AG04450 (cell line): ENCODE data around the gene PXDC1. TPM values are rescaled to one million over a fixed set of nuclear protein-coding genes. Genes with fewer than 3 reads are reported as not detected.

Source experiments
- CTCF ChIA-PET: fragments of 300-600, 350-600 bp; formaldehyde crosslinking; extraction: SDS; loops from one replicate; lab custom pipeline; 2022; ENCODE audit warnings: antibody characterized with exemption, inconsistent platforms; lab: Charles Lee
- POLR2A ChIA-PET: fragments of 350-600 bp; formaldehyde crosslinking; extraction: SDS; loops from one replicate; lab custom pipeline; 2021; ENCODE audit warnings: antibody characterized with exemption, inconsistent platforms; lab: Yijun Ruan, JAX
- DNase-seq: peaks from one replicate; pipeline ENCODE4 v3.0.0-alpha.2; 2011; ENCODE audit warnings: low read depth, low spot score
- H3K27ac ChIP-seq: one replicate; pipeline ENCODE4 v1.5.1; 2012; ENCODE audit warnings: low read depth, low read length, control low read depth
- H3K27me3 ChIP-seq: one replicate; pipeline ENCODE4 v1.6.0; 2012; ENCODE audit warnings: low read length; ENCODE audit not compliant: control insufficient read depth, insufficient read depth
- H3K4me3 ChIP-seq: 2 replicates; pipeline ENCODE4 v1.5.1; 2011; ENCODE audit warnings: mild to moderate bottlenecking, low read depth, low read length, control low read depth
- H3K9me3 ChIP-seq: 2 replicates; pipeline ENCODE4 v1.5.1; 2012; ENCODE audit warnings: low read length; ENCODE audit not compliant: control insufficient read depth, insufficient read depth
- polyA plus RNA-seq: library from polyadenylated mRNA; depleted of rRNA; stranded (reverse); fragments of >200 nt; gene quantifications from 2 replicates; pipeline ENCODE4 v1.2.3, GENCODE V29; 2011
- TF ChIP-seq, protein P1 (sequence below): IDR thresholded peaks from 2 replicates; pipeline ENCODE4 v1.5.1; 2011; ENCODE audit warnings: low read depth, low read length, control low read depth, inconsistent platforms

PXDC1 gene
- polyA plus RNA-seq, 1 experiment = 13.5 TPM

DNA sequence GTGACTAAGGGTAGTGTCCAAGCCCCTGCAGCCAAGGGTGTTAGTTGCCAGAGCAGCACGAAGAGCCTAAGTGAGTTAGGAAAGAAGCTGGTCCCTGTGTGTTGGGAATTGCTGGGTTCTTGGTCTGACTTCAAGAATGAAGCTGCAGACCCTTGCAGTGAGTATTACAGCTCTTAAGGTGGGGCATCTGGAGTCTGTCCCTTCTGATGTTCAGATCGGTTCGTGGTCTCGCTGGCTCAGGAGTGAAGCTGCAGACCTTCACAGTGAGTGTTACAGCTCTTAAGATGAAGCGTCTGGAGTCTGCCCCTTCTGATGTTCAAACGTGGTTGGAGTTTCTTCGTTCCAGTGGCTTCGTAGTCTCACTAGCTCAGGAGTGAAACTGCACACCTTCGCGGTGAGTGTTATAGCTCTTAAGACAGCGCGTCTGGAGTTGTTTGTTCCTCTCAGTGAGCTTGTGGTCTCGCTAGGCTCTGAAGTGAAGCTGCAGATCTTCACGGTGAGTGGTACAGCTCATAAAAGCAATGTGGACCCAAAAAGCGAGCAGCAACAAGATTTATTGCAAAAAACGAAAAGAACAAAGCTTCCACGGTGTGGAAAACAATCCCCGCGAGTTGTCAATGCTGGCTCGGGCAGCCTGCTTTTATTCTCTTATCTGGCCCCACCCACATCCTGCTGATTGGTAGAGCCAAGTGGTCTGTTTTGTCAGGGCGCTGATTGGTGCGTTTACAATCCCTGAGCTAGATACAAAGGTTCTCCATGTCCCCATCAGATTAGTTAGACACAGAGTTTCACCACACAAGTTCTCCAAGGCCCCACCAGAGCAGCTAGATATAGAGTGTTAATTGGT lies 31.8 kb downstream of the PXDC1 start:
- no peak for DNase-seq
- H3K27ac ChIP-seq = no peak overlapping the region
- peaks cover 6% of the 10 kb centered on the region for H3K9me3 ChIP-seq
- POLR2A ChIA-PET = no interaction called here
- H3K4me3 ChIP-seq = no peak overlapping the region
- no peaks in the 10 kb centered on the region for H3K27me3 ChIP-seq
- TF ChIP-seq, protein P1, sequence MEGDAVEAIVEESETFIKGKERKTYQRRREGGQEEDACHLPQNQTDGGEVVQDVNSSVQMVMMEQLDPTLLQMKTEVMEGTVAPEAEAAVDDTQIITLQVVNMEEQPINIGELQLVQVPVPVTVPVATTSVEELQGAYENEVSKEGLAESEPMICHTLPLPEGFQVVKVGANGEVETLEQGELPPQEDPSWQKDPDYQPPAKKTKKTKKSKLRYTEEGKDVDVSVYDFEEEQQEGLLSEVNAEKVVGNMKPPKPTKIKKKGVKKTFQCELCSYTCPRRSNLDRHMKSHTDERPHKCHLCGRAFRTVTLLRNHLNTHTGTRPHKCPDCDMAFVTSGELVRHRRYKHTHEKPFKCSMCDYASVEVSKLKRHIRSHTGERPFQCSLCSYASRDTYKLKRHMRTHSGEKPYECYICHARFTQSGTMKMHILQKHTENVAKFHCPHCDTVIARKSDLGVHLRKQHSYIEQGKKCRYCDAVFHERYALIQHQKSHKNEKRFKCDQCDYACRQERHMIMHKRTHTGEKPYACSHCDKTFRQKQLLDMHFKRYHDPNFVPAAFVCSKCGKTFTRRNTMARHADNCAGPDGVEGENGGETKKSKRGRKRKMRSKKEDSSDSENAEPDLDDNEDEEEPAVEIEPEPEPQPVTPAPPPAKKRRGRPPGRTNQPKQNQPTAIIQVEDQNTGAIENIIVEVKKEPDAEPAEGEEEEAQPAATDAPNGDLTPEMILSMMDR = no peak
- CTCF ChIA-PET = interaction anchor here (1.1 to 1.7 kb wide), 2 partner anchors 13 to 259 kb away, joined by 3 to 8 read pairs; no protein-coding TSS in a partner anchor

- Histone ChIP-seq H3K9me3 (peaks cover 8% of the 10 kb centered on the region), H3K27ac (no peak overlapping the region), H3K4me3 (no peak overlapping the region), H3K27me3 (no peaks in the 10 kb centered on the region)
- ChIA-PET POLR2A (no interaction called here), CTCF (interaction anchor here (0.6 to 1.2 kb wide), 3 partner anchors 10 to 719 kb away, joined by 3 to 4 read pairs (median 4); partner anchors contain the start of gene SLC22A23)
- TF ChIP-seq, protein P1 = no peak
- DNase-seq = no peak
Measured at GRCh38 chr6:3718407-3718806, 33.1 kb downstream of the PXDC1 start.

GRCh38 chr6:3715285-3715684 lies 36.2 kb downstream of the PXDC1 start:
- Histone ChIP-seq H3K27ac (no peak overlapping the region), H3K4me3 (no peak overlapping the region), H3K9me3 (peaks cover 4% of the 10 kb centered on the region; the same call in 1 of the 2 replicates), H3K27me3 (no peaks in the 10 kb centered on the region)
- TF ChIP-seq, protein P1 = no peak
- ChIA-PET CTCF (no interaction called here), POLR2A (no interaction called here)
- no peak for DNase-seq

DNA sequence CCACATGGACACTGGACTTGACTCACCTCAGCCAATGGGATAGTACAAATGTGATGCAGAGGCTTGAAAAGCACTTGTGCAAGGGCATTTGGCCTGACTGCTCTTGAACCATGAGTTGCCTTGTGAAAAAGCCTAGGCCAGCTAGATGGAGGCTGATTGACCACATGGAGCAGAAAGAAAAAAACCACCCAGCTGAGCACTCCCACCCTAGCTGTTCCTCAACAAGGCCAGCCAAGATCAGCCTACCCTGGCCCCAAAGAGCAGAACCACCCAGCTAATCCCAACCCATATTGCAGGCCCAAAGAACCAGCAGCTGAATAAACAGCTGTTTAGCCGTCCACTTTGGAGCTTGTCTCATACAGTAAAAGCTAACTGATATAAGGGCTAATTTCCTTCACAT lies 36.7 kb downstream of the PXDC1 start:
- DNase-seq = no peak
- H3K27ac ChIP-seq = no peak overlapping the region
- peaks cover 4% of the 10 kb centered on the region; the same call in 1 of the 2 replicates for H3K9me3 ChIP-seq
- ChIA-PET POLR2A (interaction anchor here (0.6 kb wide), 1 partner anchor 275 kb away, joined by 9 read pairs; no protein-coding TSS in a partner anchor), CTCF (no interaction called here)
- TF ChIP-seq, protein P1 = no peak
- no peaks in the 10 kb centered on the region for H3K27me3 ChIP-seq
- H3K4me3 ChIP-seq = no peak overlapping the region

- Histone ChIP-seq H3K9me3 (peaks cover 4% of the 10 kb centered on the region; the same call in 1 of the 2 replicates), H3K27ac (no peak overlapping the region), H3K4me3 (no peak overlapping the region), H3K27me3 (no peaks in the 10 kb centered on the region)
- ChIA-PET POLR2A (interaction anchor here (0.6 kb wide), 1 partner anchor 276 kb away, joined by 9 read pairs; no protein-coding TSS in a partner anchor), CTCF (no interaction called here)
- TF ChIP-seq, protein P1 = no peak
- no peak for DNase-seq
Measured at GRCh38 chr6:3714111-3714510, 37.4 kb downstream of the PXDC1 start.
